Activated T-helper 1 cell treated with anti-CD3 and anti-CD28 coated beads, Interleukin-12 subunit alpha, Interleukin-12 subunit beta, Interleukin-2, Interleukin-4 antibody, amounts not matched to agents 30 ng/mL and 10 ng/mL and 1 ng/mL, durations not matched to agents 14 hours and 24 hours and 36 hours (primary cell): ENCODE measurements around the gene LZTFL1. TPM values are rescaled to one million over a fixed set of nuclear protein-coding genes. Genes with fewer than 3 reads are reported as not detected.

Experiments
- DNase-seq: peaks from one replicate; pipeline ENCODE4 v3.0.0; 2021; ENCODE audit warnings: low spot score
- H3K27ac Mint-ChIP-seq: one replicate; pipeline ENCODE4 v1.8.0; 2021; ENCODE audit warnings: mild to moderate bottlenecking, mixed read lengths
- H3K27me3 Mint-ChIP-seq: one replicate; pipeline ENCODE4 v1.8.0; 2022; ENCODE audit warnings: mild to moderate bottlenecking, moderate library complexity, mixed read lengths; ENCODE audit not compliant: insufficient read depth
- H3K36me3 Mint-ChIP-seq: one replicate; pipeline ENCODE4 v1.8.0; 2021; ENCODE audit warnings: low read depth, mixed read lengths
- H3K4me1 Mint-ChIP-seq: one replicate; pipeline ENCODE4 v1.8.0; 2021; ENCODE audit warnings: low read depth, mixed read lengths
- H3K4me3 Mint-ChIP-seq: one replicate; pipeline ENCODE4 v1.8.0; 2021; ENCODE audit warnings: mild to moderate bottlenecking, moderate library complexity, mixed read lengths
- H3K9me3 Mint-ChIP-seq: one replicate; pipeline ENCODE4 v1.8.0; 2021; ENCODE audit warnings: mixed read lengths
- intact Hi-C: fragments of 100-400 bp; cut with micrococcal nuclease; formaldehyde crosslinking; loops from one replicate; pipeline ENCODE4 v1.15.1; 2024
- total RNA-seq: library from RNA; stranded (reverse); gene quantifications from 2 replicates; pipeline ENCODE4 v1.2.3, GENCODE V29; 2022

LZTFL1 gene
- total RNA-seq, 1 donor from 2014 or later: 6.5 TPM

DNA sequence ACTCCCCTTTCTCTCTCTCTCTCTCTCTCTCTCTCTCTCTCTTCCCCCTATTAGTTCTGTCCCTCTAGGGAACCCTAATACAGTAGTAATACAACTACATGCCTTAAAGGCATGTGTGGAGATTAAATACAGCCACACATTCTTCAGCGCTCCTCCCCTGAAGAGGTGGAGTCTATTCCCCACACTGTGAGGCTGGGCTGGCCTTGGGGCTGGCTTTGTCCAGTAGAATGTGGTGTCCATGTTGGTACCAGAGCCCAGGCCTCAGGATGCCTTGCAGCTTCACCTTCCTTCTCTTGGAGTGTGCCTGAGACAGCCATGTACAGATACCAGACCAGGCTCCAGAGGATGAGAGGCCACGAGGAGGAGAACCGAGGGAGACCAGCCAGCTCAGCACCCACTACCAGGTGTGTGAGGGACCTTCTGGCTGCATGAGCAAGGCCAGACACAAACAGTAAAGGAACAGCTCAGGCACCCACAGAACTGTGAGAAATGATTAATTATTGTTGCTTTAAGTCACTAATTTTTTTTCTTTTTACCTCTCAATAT is 56.2 kb downstream of the LZTFL1 start:
- no peak overlapping the region for H3K4me3 Mint-ChIP-seq
- peaks cover 47% of the 10 kb centered on the region for H3K27me3 Mint-ChIP-seq
- intact Hi-C loops: no loop called here
- no peaks in the 10 kb centered on the region for H3K4me1 Mint-ChIP-seq
- DNase-seq: no peak
- H3K9me3 Mint-ChIP-seq: peaks cover 4% of the 10 kb centered on the region
- H3K36me3 Mint-ChIP-seq: peaks cover 1% of the 10 kb centered on the region
- no peak overlapping the region for H3K27ac Mint-ChIP-seq

DNA sequence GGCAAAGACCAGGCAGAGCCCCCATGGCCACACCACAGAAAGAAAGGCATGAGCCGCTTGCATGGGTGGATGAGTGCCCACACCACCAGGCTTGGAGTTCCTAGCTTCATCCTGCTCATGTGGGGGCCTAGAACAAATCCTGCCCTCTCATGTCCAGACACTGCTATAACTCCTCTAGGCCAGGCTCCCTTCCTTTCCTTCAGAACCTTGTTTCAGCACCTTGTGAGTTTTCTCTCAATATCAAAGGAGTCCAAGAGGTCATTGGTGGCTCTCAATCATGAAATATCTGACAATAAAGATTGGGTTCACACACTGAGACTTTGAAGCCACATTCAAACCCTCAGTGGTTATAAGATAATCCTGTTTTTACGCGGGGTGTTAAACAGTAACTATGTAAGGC is 58.3 kb downstream of the LZTFL1 start:
- H3K9me3 Mint-ChIP-seq: peaks cover under 1% of the 10 kb centered on the region
- no peaks in the 10 kb centered on the region for H3K36me3 Mint-ChIP-seq
- H3K4me1 Mint-ChIP-seq: no peaks in the 10 kb centered on the region
- peaks cover 32% of the 10 kb centered on the region for H3K27me3 Mint-ChIP-seq
- H3K27ac Mint-ChIP-seq: no peak overlapping the region
- no peak for DNase-seq
- no peak overlapping the region for H3K4me3 Mint-ChIP-seq
- intact Hi-C loops: no loop called here

DNA sequence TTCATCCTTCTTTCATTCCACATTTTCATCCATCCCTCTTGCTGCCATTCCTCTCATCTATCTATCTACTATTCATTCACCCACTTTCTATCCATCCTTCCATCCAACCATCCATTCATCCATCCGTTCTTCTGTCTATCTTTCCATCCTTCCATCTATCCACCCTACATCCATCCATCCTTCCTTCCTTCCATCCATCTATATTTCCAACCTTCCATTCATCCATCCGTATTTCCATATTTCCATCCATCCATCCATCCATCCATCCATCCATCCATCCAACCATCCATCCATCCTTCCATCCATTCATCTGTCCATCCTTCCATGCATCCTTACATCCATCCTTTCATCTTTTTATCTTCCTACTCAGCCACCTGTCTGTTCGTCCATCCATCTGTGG is 59.5 kb downstream of the LZTFL1 start:
- intact Hi-C loops: no loop called here
- Mint-ChIP-seq H3K27ac (no peak overlapping the region), H3K9me3 (no peaks in the 10 kb centered on the region), H3K4me3 (no peak overlapping the region), H3K4me1 (no peaks in the 10 kb centered on the region), H3K36me3 (no peaks in the 10 kb centered on the region), H3K27me3 (peaks cover 36% of the 10 kb centered on the region)
- DNase-seq: no peak

DNA sequence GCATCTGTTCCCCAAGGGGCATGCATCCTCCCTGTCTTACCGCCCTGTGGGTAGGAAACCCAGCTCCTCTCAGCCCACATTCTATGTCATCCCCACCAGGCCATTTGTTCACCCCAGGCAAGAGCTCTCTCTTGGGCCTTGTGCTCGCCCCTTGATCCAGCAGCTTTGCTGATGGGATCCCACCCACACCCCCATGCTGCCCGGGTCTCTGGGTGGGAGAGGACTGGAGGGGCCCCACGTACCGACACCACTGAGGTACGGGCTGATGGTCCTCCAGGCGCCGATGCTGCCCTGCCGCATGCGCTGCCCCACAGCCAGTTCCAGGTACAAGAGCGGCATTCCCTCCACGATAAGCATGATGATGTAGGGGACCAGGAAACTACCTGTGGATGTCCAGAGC is 60.1 kb downstream of the LZTFL1 start:
- H3K9me3 Mint-ChIP-seq: no peaks in the 10 kb centered on the region
- H3K27ac Mint-ChIP-seq: no peak overlapping the region
- peaks cover 31% of the 10 kb centered on the region for H3K27me3 Mint-ChIP-seq
- no peak overlapping the region for H3K4me3 Mint-ChIP-seq
- no peak for DNase-seq
- intact Hi-C loops: no loop called here
- no peaks in the 10 kb centered on the region for H3K4me1 Mint-ChIP-seq
- no peaks in the 10 kb centered on the region for H3K36me3 Mint-ChIP-seq

DNA sequence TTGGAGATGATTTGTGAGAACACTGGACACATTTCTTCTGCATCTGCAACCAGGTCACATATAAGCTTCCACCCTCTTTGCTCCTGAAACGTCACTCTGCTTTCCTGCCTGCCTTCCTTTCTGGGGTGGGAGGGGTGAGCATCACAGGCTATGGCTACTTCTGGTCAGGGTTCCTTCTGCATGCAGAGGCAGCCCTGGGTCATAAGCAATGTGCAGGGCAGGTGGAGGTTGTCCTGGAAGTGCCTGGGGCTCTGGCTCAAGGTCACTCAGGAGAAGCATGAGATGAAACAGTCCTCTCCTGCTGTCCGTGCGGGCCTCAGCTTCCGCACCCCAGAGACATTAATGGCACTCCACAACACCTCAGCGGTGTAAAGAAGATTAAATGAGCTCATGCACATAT is 60.6 kb downstream of the LZTFL1 start:
- H3K4me3 Mint-ChIP-seq: no peak overlapping the region
- no peaks in the 10 kb centered on the region for H3K9me3 Mint-ChIP-seq
- intact Hi-C loops: no loop called here
- peaks cover 29% of the 10 kb centered on the region for H3K27me3 Mint-ChIP-seq
- no peaks in the 10 kb centered on the region for H3K36me3 Mint-ChIP-seq
- no peaks in the 10 kb centered on the region for H3K4me1 Mint-ChIP-seq
- H3K27ac Mint-ChIP-seq: no peak overlapping the region
- DNase-seq: no peak

DNA sequence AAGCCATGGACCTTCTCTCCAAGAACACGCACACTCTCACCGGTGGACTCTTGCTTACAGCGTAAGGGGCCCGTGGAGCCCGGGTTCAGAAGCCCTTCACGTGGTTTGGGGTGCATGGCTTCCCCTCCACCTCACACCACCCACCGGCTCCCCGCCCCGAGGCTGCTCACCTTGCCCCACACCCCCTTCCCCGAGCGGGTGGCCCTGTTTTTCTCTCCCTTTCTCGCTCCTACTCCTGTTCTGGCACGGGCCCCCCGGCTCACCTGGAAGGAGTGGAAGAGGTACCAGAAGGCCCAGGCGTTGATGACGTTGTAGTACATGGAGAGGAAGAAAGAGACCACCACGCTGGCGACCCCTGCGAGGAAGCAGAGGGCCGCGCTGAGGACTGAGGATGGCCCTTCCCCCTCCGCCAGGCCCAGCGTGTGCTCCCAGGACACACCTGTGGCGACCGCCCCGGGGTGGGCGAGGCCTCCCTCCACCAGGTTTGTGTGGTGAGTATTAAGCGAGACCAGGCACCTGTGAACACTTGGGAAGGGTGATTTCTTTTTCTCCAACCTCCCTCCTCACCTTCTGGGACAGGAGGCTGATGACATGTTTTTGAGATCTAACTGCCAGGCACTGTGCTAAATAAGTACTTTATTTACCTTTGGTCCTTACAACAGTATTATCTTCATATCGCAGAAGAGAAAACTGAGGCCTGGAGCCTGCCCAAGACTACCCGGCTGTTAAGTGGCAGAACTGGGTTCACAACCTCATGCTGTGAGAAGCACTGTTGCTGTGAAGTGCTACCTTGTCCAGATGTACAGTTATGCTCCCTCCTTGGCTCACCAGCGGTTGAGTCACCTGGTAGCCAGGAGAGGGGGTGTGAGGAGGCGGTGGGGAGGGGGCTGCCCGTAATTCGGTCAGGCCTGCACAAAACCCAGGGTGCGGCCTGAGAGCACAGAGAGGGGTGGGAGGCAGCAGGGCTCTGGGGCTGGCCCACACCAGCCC is 61.9 kb downstream of the LZTFL1 start:
- peaks cover 25% of the 10 kb centered on the region for H3K27me3 Mint-ChIP-seq
- H3K9me3 Mint-ChIP-seq: no peaks in the 10 kb centered on the region
- H3K36me3 Mint-ChIP-seq: no peaks in the 10 kb centered on the region
- H3K4me3 Mint-ChIP-seq: no peak overlapping the region
- H3K27ac Mint-ChIP-seq: no peak overlapping the region
- no peaks in the 10 kb centered on the region for H3K4me1 Mint-ChIP-seq
- intact Hi-C loops: no loop called here
- no peak for DNase-seq

DNA sequence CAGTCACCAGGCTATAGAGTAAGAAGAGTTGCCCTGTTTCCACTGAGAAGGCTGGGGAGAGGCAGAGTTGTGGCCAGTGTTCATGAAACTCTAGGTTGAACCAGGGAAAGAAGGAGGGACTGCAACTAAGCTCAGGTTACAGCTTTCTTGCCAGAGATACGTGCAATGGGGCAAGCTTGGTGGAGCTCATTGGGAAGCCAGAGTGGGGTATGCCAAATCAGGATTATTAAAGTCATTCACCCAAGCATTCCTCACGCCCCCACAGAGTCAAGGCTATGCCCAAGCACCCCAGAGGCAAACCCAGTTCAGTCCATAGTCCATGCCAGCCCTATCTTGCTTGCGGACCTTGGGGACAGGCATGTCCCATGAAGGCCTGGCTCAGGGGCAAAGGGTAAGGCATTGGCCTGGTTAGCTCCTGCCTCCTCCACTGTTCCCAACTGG is 63.1 kb downstream of the LZTFL1 start:
- H3K9me3 Mint-ChIP-seq: no peaks in the 10 kb centered on the region
- peaks cover 28% of the 10 kb centered on the region for H3K27me3 Mint-ChIP-seq
- no peak overlapping the region for H3K4me3 Mint-ChIP-seq
- intact Hi-C loops: no loop called here
- no peaks in the 10 kb centered on the region for H3K4me1 Mint-ChIP-seq
- no peaks in the 10 kb centered on the region for H3K36me3 Mint-ChIP-seq
- no peak overlapping the region for H3K27ac Mint-ChIP-seq
- no peak for DNase-seq

DNA sequence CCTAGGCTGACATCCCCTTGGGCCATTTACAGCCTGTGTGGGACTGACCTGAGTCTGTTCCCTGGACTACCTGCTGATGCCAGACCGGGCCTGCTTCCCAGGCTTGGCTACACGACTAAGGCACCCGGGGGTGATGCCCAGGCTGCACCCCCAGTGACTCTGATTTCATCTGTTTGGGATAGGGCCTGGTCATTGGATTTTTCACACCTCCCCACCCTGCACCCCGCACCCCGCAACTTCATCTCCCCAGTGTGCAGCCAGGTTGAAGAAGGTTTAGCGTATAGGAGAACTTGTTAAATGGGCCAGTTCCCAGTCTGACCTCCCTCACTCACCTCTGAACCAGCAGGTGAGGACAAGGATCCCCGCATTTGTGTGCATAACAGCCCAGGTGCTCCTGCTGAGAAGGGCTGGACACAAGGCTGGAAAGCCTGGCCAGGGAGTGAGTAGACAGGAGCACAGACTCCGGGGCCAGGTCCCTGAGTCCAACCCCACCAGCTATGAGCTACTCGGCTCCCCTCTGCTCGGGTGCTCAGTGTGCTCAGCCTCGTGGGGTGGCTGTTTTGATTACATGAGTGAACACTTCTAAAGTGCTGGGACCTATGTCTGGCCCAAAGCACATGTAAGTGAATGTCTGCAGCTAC is 64.1 kb downstream of the LZTFL1 start:
- Mint-ChIP-seq H3K9me3 (no peaks in the 10 kb centered on the region), H3K4me1 (peaks cover 4% of the 10 kb centered on the region), H3K27ac (no peak overlapping the region), H3K4me3 (no peak overlapping the region), H3K27me3 (peaks cover 30% of the 10 kb centered on the region), H3K36me3 (no peaks in the 10 kb centered on the region)
- intact Hi-C loops: no loop called here
- no peak for DNase-seq

DNA sequence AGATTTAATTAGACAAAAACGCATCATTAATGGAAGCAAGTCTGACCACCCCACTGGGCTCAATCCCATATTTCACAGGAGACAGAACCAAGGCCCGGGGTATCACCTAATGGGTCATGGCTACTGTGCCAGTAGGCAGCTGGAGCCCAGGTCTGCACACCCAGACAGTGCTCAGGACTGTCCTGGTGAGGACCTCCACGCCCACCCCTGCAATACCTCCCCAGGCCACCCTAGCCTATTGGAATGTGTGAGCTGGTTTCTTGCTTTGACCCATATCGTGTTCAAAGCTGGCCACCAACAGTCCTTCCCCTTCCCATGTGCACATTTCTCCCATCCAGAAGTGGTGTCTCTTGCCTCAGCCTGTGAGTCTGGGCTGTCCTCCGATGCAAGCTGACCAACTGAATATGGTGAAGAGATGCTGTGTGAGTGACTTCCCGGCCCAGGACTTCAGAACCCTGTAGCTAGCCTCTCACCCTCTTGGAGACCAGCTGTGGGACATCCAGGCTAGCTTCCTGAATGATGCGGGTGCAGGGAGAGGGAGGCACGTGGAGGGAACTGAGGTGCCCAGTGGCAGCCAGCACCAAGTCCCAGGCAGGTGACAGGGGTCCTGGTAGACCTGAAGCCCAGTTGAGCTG is 64.7 kb downstream of the LZTFL1 start:
- Mint-ChIP-seq H3K27me3 (peaks cover 32% of the 10 kb centered on the region), H3K27ac (no peak overlapping the region), H3K36me3 (no peaks in the 10 kb centered on the region), H3K4me1 (peaks cover 9% of the 10 kb centered on the region), H3K9me3 (no peaks in the 10 kb centered on the region), H3K4me3 (no peak overlapping the region)
- intact Hi-C loops: no loop called here
- DNase-seq: no peak

DNA sequence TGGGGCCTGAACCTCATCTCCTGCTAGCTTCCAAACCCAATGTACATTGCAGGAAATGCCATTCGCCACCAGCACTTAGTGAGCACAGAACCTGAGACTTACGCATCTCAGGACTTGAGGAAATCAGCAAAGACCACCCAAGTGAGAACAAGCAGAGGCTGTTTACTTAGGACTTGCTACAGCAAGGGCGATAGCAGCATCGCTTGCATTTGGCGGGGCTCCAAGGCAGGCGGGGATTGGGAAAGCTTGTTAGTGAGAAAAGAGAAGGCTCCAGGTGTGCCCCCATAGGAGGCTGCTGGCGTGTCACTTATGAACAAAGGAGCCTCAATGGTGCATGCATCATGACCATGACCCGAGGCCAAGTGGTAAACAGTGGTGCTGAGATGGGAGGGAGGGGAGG is 65.3 kb downstream of the LZTFL1 start:
- Mint-ChIP-seq H3K27me3 (peaks cover 36% of the 10 kb centered on the region), H3K27ac (no peak overlapping the region), H3K9me3 (no peaks in the 10 kb centered on the region), H3K4me3 (no peak overlapping the region), H3K36me3 (no peaks in the 10 kb centered on the region), H3K4me1 (peaks cover 9% of the 10 kb centered on the region)
- intact Hi-C loops: no loop called here
- no peak for DNase-seq

DNA sequence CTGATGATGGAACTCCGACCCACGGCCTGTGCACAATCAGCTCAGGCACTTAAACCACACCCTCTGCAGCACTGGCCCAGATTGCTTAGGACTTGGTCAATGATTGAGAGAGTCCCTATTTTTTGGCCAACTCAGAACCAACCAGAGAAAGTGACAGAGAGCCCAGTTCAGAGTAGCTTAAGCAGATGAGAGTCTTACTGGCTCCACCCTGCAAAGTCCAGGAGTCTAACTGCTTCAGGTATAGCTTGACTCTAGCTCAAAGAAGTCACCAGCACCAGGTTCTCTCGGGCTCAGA is 65.7 kb downstream of the LZTFL1 start:
- H3K27ac Mint-ChIP-seq: no peak overlapping the region
- H3K9me3 Mint-ChIP-seq: no peaks in the 10 kb centered on the region
- intact Hi-C loops: no loop called here
- H3K4me3 Mint-ChIP-seq: no peak overlapping the region
- peaks cover 35% of the 10 kb centered on the region for H3K27me3 Mint-ChIP-seq
- peaks cover 9% of the 10 kb centered on the region for H3K4me1 Mint-ChIP-seq
- DNase-seq: no peak
- H3K36me3 Mint-ChIP-seq: no peaks in the 10 kb centered on the region

DNA sequence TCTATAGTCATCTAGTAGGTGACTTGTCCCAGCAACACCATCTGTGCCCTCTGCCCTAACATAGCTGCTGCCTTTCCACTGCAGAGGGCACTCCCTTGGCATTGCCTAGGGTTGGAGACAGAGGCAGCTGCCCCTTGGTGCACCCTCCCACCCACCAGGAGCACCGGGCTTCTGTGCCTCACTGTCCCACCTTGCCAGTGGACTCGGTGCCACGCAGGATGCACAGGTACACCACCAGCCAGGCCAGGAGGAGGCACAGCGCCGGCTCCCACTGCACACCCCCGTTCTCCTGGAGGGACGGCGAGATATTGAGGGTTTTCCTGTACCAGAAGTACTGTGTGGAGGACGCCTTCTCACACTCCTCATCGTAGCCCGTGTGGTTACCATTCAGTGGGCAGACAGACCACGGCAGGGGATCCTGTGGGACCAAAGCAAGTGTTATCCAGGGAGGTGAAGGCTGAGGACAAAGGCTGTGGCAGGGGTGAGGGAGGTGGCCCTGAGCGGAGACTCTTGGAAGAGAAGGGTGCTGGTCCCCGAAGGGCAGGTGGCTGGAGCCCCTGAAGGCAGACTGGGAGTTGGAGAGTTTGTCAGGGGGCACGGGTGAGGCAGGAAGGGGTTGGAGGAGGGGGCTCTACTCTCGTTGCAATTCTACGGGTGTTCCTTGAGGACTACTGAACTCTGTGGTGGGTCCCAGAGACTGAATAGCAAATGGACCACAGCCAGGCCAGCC is 66.2 kb downstream of the LZTFL1 start:
- Mint-ChIP-seq H3K4me1 (peaks cover 9% of the 10 kb centered on the region), H3K27me3 (peaks cover 38% of the 10 kb centered on the region), H3K4me3 (no peak overlapping the region), H3K36me3 (no peaks in the 10 kb centered on the region), H3K9me3 (no peaks in the 10 kb centered on the region), H3K27ac (no peak overlapping the region)
- no peak for DNase-seq
- intact Hi-C loops: no loop called here
